Measurements from ENCODE around the gene ZNF705A.
"Not testable (repeated sequence)": the region's sequence is repeated elsewhere in the genome, so short reads cannot be mapped to it uniquely, and the experiment has no call there.

Gene ZNF705A

GRCh38 chr12:8127138-8127537 is 29.7 kb upstream of the ZNF705A start:
- no peak overlapping the region for H3K27ac ChIP-seq
- no peaks in the 10 kb centered on the region for H3K9me3 ChIP-seq (ENCODE audit: control insufficient read depth, low read length)
- no peak overlapping the region for H3K4me3 ChIP-seq (ENCODE audit: low read depth, low read length)
- H3K4me2 ChIP-seq (ENCODE audit: low read length) = no peak overlapping the region
- H2AFZ ChIP-seq = peak overlapping the region; percentile 1
- no peak overlapping the region for H3K9ac ChIP-seq
- no peaks in the 10 kb centered on the region for H3K4me1 ChIP-seq
- no peaks in the 10 kb centered on the region for H3K27me3 ChIP-seq (ENCODE audit: control insufficient read depth, insufficient read depth, low read length)
- no peak for TF ChIP-seq CTCF (IDR thresholded peaks at IDR 0.05)
- no peaks in the 10 kb centered on the region for H3K79me2 ChIP-seq
- H3K36me3 ChIP-seq (ENCODE audit: control insufficient read depth, insufficient read depth, low read length) = no peaks in the 10 kb centered on the region

GRCh38 chr12:8133636-8134397 is 23.0 kb upstream of the ZNF705A start:
- H3K4me2 ChIP-seq (ENCODE audit: low read length); H3K79me2 ChIP-seq; H3K9me3 ChIP-seq (ENCODE audit: control insufficient read depth, low read length); H3K9ac ChIP-seq; H3K36me3 ChIP-seq (ENCODE audit: control insufficient read depth, insufficient read depth, low read length); H2AFZ ChIP-seq; H3K27ac ChIP-seq; H3K4me1 ChIP-seq; H3K27me3 ChIP-seq (ENCODE audit: control insufficient read depth, insufficient read depth, low read length); H3K4me3 ChIP-seq (ENCODE audit: low read depth, low read length): not testable (repeated sequence)

- H3K9me3 ChIP-seq (ENCODE audit: control insufficient read depth, low read length); H3K9ac ChIP-seq; H3K4me3 ChIP-seq (ENCODE audit: low read depth, low read length); H3K36me3 ChIP-seq (ENCODE audit: control insufficient read depth, insufficient read depth, low read length); H3K4me2 ChIP-seq (ENCODE audit: low read length); H3K27me3 ChIP-seq (ENCODE audit: control insufficient read depth, insufficient read depth, low read length); H3K79me2 ChIP-seq; H3K27ac ChIP-seq; H3K4me1 ChIP-seq; H2AFZ ChIP-seq: not testable (repeated sequence)
These were observed 22.4 kb upstream of the ZNF705A start for GRCh38 chr12:8134398-8134930.

- H3K9me3 ChIP-seq (ENCODE audit: control insufficient read depth, low read length); H3K27ac ChIP-seq; H2AFZ ChIP-seq; H3K36me3 ChIP-seq (ENCODE audit: control insufficient read depth, insufficient read depth, low read length); H3K4me2 ChIP-seq (ENCODE audit: low read length); H3K27me3 ChIP-seq (ENCODE audit: control insufficient read depth, insufficient read depth, low read length); H3K9ac ChIP-seq; H3K4me1 ChIP-seq; H3K4me3 ChIP-seq (ENCODE audit: low read depth, low read length); H3K79me2 ChIP-seq: not testable (repeated sequence)
These were observed 15.2 kb upstream of the ZNF705A start for GRCh38 chr12:8141647-8142046.

- Histone ChIP-seq H3K9ac (no peak overlapping the region), H3K4me2 (ENCODE audit: low read length) (no peak overlapping the region), H3K27ac (no peak overlapping the region), H3K36me3 (ENCODE audit: control insufficient read depth, insufficient read depth, low read length) (no peaks in the 10 kb centered on the region), H3K79me2 (no peaks in the 10 kb centered on the region), H3K27me3 (ENCODE audit: control insufficient read depth, insufficient read depth, low read length) (no peaks in the 10 kb centered on the region), H3K4me3 (ENCODE audit: low read depth, low read length) (no peak overlapping the region), H3K4me1 (no peaks in the 10 kb centered on the region), H2AFZ (no peak overlapping the region), H3K9me3 (ENCODE audit: control insufficient read depth, low read length) (no peaks in the 10 kb centered on the region)
- TF ChIP-seq CTCF (IDR thresholded peaks at IDR 0.05) = no peak
These were observed 13.6 kb upstream of the ZNF705A start for GRCh38 chr12:8143261-8143660.

GRCh38 chr12:8145754-8146441 is 10.9 kb upstream of the ZNF705A start:
- Histone ChIP-seq H3K36me3 (ENCODE audit: control insufficient read depth, insufficient read depth, low read length) (no peaks in the 10 kb centered on the region), H3K4me1 (no peaks in the 10 kb centered on the region), H3K4me3 (ENCODE audit: low read depth, low read length) (no peak overlapping the region), H2AFZ (no peak overlapping the region), H3K79me2 (no peaks in the 10 kb centered on the region), H3K27ac (no peak overlapping the region), H3K9ac (no peak overlapping the region), H3K27me3 (ENCODE audit: control insufficient read depth, insufficient read depth, low read length) (no peaks in the 10 kb centered on the region), H3K9me3 (ENCODE audit: control insufficient read depth, low read length) (no peaks in the 10 kb centered on the region), H3K4me2 (ENCODE audit: low read length) (no peak overlapping the region)
- TF ChIP-seq CTCF (IDR thresholded peaks at IDR 0.05) = no peak

Data from parathyroid adenoma (tissue), 2 donors.